NCI-H82 (cell line): ENCODE results near the gene ISG15.
"Not testable (repeated sequence)": the region's sequence is repeated elsewhere in the genome, so short reads cannot be mapped to it uniquely, and the experiment has no call there.

ENCODE experiments used
- DNase-seq: peaks from one replicate; lab custom pipeline; 2025; lab: John Stamatoyannopoulos, UW

Gene ISG15

GRCh38 chr1:1013922-1014648 lies 788 bp downstream of the ISG15 start:
- DNase-seq: peak; percentile 50

DNA sequence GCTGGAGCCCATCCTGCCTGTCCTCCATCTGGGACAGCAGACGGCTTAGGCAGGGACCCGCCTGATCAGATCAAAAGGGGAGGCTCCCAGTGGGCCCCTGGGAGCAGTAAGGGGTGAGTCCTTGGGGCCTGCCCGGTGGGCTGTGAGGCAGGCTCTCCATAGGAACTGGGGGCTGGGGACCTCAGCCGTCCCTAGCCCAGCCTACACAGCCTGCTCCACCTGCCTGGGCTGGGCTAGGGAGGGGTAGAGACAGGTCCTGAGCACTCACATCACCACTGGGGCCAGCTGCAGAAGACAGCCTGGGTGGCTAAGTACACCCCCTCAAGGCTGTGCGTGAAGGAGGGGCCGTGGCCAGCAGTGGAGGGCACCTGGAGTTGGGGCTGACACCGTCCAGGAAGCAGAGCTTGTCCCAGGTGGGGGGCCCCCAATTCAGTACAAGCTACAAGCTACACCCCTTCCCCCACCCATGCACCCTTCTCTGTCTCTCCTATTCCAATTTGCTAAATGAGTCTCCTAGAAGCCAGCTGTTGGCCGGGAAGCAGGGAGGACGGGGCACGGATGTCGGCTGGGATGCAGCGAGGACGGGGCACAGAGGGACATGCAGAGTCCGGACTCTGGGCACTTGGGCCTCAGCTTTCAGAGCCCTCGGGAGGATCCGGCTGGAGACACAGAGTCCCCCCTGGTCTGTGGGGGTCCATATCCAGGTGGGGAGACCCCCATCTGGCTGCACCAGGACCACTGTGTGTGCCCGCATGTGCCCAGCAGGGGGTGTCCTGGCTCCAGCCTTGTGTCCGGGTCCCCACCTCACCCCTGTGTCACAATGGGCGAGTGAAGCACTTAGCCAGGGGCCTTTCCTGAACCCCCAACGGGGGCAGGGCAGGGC lies 1.7 kb downstream of the ISG15 start:
- DNase-seq: peak; percentile 42

DNA sequence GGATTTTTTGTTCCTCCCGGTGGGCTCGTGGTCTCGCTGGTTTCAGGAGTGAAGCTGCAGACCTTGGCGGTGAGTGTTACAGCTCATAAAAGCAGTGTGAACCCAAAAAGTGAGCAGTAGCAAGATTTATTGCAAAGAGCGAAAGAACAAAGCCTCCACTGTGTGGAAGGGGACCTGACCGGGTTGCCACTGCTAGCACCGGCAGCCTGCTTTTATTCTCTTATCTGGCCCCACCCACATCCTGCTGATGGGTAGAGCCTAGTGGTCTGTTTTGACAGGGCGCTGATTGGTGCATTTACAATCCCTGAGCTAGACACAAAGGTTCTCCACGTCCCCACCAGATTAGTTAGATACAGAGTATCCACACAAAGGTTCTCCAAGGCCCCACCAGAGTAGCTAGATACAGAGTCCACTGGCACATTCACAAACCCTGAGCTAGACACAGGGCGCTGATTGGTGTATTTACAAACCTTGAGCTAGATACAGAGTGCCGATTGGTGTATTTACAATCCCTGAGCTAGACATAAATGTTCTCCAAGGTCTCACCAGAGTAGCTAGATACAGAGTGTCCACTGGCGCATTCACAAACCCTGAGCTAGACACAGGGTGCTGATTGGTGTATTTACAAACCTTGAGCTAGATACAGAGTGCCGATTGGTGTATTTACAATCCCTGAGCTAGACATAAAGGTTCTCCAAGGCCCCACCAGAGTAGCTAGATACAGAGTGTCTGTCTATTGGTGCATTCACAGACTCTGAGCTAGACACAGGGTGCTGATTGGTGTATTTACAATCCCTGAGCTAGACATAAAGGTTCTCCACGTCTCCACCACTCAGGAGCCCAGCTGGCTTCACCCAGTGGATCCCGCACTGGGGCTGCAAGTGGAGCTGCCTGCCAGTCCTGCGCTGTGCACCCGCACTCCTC lies 4.4 kb downstream of the ISG15 start:
- not testable (repeated sequence) for DNase-seq

DNA sequence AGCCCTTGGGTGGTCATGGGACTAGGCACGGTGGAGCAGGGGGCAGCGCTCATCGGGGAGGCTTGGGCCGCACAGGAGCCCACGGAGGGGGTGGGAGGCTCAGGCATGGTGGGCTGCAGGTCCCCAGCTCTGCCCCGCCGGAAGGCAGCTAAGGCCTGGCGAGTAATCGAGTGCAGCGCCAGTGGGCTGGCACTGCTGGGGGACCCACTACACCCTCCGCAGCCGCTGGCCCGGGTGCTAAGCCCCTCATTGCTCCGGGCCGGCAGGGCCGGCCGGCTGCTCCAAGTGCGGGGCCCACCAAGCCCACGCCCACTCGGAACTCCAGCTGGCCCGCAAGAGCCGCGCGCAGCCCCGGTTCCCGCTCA lies 5.0 kb downstream of the ISG15 start:
- not testable (repeated sequence) for DNase-seq

DNA sequence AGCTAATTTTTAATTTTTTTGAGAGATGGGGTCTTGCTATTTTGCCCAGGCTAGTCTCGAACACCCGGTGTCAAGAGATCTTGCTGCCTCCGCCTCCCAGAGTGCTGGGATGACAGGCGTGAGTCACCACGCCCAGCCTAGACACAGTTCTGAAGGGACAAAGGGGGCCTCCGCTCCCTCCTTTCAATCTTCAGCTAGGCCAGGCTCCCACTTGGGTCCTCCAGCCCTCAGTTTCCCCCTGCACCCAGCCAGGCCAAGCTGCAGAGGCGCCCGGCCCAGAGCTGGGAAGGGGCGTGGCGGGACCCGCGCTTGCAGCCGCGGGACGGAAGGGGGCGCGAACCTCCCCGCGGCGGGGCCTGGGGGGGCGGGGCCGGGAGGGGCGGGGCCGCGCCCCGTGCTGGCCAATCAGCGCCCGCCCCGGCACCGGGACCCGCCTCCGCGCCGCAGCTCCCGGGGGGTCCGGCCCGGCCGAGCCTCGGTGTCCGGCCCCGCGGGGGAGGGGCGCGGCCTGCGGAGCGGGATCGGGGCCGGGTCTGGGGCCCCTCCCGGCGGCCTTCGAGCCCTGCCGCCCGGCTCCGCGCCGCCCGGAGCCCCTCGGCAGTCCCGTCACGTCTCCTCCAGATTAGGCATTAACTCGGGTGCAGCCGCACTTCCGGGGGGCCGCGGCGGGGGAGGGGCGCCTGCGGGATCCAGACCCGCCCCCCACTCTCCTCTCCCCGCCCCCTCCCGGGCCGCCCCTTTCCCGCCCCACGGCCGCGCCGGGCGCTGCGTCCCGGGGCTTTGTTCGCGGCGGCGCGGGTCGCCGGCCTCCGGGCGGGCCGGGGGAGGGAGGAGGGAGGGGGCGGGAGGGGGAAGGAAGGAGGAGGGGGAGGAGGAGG lies 6.1 kb downstream of the ISG15 start:
- peak; percentile 83 for DNase-seq

DNA sequence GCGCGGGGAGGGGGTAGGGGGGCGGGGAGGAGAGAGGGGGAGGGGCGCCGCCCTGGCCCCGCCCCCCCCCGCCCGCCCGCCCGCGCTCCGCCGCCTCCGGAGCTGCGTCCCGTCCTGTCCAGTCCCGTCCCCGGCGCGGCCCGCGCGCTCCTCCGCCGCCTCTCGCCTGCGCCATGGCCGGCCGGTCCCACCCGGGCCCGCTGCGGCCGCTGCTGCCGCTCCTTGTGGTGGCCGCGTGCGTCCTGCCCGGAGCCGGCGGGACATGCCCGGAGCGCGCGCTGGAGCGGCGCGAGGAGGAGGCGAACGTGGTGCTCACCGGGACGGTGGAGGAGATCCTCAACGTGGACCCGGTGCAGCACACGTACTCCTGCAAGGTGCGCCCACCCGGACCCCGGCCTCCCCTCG lies 6.7 kb downstream of the ISG15 start, which contains the start of gene AGRN:
Gene AGRN, plus strand, starts transcription at position 121 of the 405 bp plus-strand sequence. Its CDS starts 53 bp downstream, at position 174.
- no peak for DNase-seq

- DNase-seq: no peak
Observed at GRCh38 chr1:1020415-1021009, 7.2 kb downstream of the ISG15 start.

DNA sequence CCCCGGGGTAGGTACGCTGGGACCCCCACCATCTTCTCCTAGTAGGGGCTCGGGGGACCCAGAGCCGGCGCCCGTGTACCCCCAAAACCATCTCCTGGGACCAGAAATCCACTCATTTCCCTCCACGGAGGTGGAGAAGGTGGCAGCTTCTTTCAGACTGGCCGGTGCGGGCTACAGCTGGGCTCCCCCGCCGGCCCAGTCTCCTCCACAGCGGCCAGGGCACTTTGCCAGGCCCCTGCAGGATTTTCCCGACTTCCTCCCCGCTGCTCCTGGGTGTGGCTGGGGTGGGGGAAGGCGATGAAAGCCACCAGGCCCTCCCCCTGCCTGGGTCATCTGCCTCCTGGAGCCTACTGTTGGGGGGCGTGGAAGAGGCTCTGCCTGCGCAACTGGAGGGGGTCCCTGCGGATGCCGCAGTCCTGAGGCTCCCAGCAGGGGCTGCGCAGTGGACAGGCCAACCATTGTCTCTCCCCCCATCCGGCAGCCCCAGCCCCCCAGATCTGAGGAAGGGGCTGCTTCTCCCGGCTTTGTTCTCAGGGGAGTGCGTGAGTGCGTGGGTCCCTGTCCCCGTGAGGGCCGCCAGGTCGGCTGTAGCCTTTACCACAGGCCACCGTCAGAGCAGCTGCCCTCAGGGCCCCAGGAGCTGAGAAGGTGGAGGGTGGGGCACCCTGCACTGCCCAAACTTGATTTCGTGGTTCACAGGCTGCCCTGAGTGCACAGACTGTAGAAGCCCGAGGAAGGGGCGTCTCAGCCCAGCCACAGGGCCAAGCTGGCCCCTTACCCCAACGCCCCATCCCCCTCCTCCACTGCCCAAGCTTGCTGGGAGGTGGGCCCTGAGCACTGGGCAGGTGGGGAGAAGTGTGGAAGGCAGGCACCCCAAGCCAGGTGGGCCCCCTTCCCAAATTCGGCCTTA lies 8.0 kb downstream of the ISG15 start:
- peak; percentile 56 for DNase-seq

DNA sequence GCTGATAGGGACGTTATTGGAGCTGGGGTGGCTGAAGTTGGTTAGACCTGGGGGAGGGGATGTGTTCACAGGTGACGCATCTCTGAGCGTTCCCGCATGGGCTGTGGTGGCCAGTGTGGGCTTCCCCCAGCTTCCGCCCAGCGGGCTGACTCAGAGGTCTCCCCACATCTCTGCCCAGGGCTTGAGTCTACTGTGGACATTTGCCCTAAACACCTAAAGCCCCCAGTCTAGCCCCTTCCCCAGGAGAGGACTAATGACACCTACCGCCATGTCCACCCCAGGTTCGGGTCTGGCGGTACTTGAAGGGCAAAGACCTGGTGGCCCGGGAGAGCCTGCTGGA lies 8.6 kb downstream of the ISG15 start:
- no peak for DNase-seq

DNA sequence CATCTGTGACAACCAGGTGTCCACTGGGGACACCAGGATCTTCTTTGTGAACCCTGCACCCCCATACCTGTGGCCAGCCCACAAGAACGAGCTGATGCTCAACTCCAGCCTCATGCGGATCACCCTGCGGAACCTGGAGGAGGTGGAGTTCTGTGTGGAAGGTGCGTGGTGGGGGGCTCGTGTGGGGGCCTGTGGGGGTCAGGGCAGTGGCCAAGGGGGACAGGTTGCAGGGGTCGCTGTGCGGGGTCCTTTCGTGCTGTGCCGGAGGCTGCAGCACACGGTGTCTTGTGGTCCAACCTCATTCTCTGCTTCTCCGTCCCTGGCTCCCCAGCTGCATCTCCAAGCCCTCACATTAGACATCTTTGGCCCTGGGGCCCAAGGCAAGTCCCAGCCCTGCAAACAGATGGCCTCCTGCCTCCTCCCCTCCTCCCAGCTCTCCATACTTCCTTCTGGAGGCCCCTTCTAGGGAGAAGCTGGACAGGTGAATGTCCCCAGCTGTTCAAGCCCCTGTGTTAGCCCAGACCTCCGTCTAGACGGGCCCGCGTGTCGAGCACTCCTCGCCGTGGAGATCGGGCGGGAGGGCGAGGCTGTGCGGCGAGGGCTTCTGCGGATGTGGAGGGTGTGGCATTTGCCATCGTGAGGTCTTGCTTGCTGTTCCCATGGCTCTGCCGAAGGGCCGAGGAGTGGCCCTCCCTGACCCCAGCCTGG lies 9.2 kb downstream of the ISG15 start:
- DNase-seq: peak; percentile 61

DNA sequence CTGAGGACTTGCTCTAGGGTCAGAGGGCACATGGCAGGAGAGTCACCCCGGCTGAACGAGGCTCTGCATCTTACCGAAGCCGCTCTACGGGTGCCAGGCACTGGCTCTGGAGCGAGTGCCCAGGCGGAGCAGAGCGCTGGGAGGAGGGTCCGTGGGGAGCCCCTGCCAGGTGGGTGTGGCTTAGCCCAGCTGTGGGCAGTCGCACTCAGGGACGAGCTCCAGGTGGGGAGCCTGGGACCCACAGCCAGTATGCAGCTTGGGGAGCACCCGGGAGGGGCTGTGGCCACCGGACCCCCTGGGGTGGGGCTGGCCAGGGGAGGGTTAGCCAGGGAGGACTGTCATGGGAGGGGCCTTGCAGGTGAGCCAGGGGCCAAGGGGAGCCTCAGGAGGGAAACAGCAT lies 10.4 kb downstream of the ISG15 start:
- no peak for DNase-seq

DNA sequence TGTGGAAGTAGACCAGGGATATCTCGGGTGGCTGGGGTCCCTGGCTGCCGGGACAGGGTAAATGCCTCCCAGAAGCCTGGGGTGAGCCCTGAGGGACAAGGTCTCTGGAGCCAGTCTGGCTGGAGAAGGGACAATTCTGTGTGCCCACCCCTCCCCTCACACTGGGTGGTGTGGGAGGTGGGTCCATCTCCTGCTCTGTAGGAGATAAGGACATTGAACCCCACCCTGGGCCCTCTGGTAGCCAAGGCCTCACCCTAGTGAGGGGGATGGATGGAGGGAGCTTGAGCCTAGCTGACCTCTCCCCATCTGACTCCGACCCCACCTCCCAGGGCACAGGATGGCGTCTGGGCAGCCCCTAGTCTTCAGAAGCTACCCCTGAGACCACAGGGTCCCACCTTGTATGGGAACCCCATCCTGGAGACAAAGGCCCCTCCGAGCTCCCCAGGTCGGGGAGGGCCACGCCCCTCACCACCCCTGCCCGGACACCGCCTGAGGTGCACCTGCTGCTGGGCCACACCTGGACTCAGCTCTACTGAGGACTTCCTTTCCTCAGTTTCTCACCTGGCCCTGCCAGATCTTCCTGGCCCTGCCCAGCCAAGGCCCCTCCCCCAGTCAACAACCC lies 11.0 kb downstream of the ISG15 start:
- DNase-seq: no peak

DNA sequence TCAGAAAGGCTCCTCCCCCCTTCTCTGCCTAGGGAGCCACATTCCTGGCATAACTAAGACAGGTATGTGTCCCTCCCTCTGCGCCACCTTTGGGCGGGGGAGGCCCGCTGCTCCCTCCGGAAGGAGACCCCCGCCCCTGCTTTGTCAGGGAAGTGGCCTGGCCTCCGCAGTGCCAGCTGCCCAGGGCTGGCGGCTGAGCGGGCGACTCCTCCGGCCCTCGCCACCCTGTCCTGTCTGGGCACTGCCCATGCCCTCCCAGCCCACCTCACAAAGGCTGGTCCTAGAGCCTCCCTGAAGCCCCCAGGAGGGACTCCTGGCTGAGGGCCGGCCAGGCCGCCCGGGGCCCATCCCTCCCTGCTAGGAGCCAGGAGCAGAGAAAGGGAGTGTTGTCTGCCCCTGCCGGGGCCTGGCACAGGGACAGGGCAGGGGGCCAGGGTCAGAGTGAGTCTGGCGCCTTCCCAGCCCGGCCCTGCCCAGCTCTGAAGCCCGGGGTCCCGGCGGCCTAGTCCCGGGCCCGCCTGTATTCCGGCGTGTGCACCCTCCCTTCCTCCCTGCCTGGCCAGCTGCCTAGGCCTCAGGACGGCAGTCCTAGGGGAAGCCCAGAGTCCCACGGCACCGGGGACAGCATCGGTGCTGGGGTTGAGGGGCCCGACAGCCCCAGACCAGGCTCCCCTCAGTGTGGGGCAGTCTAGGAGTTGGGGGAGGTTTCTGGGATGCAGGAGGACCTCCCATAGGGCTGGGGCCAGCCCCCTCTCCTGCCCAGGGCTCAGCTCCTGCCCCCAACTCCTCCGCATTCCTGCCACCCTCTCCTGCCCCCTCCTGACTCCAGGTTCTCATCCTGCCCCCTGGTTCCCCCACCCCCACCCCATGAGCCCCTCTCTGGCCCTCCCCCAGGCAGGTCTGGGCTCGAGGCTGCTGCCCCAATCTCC lies 11.7 kb downstream of the ISG15 start:
- no peak for DNase-seq

DNA sequence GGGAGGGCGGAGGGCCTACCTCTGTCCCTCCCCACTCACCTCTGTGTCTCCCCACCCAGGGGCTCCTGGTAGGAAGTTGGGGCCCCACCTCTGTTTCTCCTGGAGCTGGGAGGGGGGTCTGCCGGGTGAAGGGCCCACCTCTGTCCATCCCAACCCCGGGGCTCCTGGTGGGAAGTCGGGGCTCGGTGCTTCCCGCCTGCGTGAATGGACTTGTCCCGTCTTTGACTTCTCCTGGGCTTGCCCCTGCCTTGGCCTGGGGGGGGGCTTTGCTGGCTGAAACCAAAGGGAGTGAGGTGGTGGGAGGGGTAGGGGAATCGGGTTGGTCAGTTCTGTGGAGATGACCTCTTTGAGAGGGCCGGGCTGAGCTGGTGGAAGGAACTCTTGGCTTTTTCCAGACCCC lies 12.4 kb downstream of the ISG15 start:
- no peak for DNase-seq

- DNase-seq: no peak
Observed at GRCh38 chr1:1026599-1027413, 13.5 kb downstream of the ISG15 start.

GRCh38 chr1:1027791-1028190 lies 14.5 kb downstream of the ISG15 start:
- DNase-seq: no peak
